CD8-positive, alpha-beta memory T cell (primary cell): ENCODE measurements around the gene BMP10. TPM values are rescaled to one million over a fixed set of nuclear protein-coding genes. Genes with fewer than 3 reads are reported as not detected.
A peak's percentile ranks its signal among the peaks of the same experiment; 100 is the strongest.

Experiments
- CTCF ChIA-PET: fragments of 350-600 bp; sonication (Branson Sonifier 250); formaldehyde crosslinking; loops from one replicate; lab custom pipeline; 2021; ENCODE audit warnings: antibody characterized with exemption; lab: Charles Lee
- POLR2A ChIA-PET: fragments of 350-600 bp; sonication (Branson Sonifier 250); formaldehyde crosslinking; loops from one replicate; lab custom pipeline; 2021; ENCODE audit warnings: antibody characterized with exemption; lab: Charles Lee
- DNase-seq, 5 donors: peaks; one replicate each; pipeline versions ENCODE4 v3.0.0 to v3.0.0-alpha.2; 2020 to 2022; ENCODE audit warnings: mixed read lengths in 1 of 5
- H3K27ac ChIP-seq: one replicate; pipeline ENCODE4 v1.7.0; 2013; ENCODE audit warnings: low read depth, mild to moderate bottlenecking, low read length, moderate library complexity
- H3K27me3 ChIP-seq: 2 replicates; pipeline ENCODE4 v1.7.0; 2013; ENCODE audit warnings: low read length, mild to moderate bottlenecking; ENCODE audit not compliant: insufficient read depth, poor library complexity, severe bottlenecking
- H3K36me3 ChIP-seq: 2 replicates; pipeline ENCODE4 v1.7.0; 2013; ENCODE audit warnings: mild to moderate bottlenecking, low read length, moderate library complexity; ENCODE audit not compliant: insufficient read depth
- H3K4me1 ChIP-seq: 2 replicates; pipeline ENCODE4 v1.7.0; 2013; ENCODE audit warnings: mild to moderate bottlenecking, low read length, moderate library complexity; ENCODE audit not compliant: insufficient read depth
- H3K4me3 ChIP-seq: 2 replicates; pipeline ENCODE4 v1.7.0; 2013; ENCODE audit warnings: mild to moderate bottlenecking, low read length
- H3K9me3 ChIP-seq: 2 replicates; pipeline ENCODE4 v1.7.0; 2013; ENCODE audit warnings: mild to moderate bottlenecking, low read length
- H3K27ac Mint-ChIP-seq, 8 donors: one replicate each; pipeline ENCODE4 v1.8.0; 2020 to 2021; ENCODE audit warnings: mixed read lengths in 8 of 8, mild to moderate bottlenecking in 6 of 8, inconsistent platforms in 3 of 8, moderate library complexity in 3 of 8
- H3K27me3 Mint-ChIP-seq, 2 donors: one replicate each; pipeline ENCODE4 v1.8.0; 2020 to 2021; ENCODE audit warnings: mixed read lengths in 2 of 2, mild to moderate bottlenecking in 1 of 2, moderate library complexity in 1 of 2
- H3K36me3 Mint-ChIP-seq, 3 donors: one replicate each; pipeline ENCODE4 v1.8.0; 2020 to 2021; ENCODE audit warnings: mixed read lengths in 3 of 3, inconsistent platforms in 1 of 3, mild to moderate bottlenecking in 1 of 3
- H3K4me1 Mint-ChIP-seq, 3 donors: one replicate each; pipeline ENCODE4 v1.8.0; 2020 to 2021; ENCODE audit warnings: mixed read lengths in 3 of 3, inconsistent platforms in 1 of 3, mild to moderate bottlenecking in 1 of 3
- H3K4me3 Mint-ChIP-seq, 7 donors: one replicate each; pipeline ENCODE4 v1.8.0; 2020 to 2021; ENCODE audit warnings: mixed read lengths in 7 of 7, mild to moderate bottlenecking in 6 of 7, moderate library complexity in 4 of 7, inconsistent platforms in 2 of 7
- H3K9me3 Mint-ChIP-seq, 5 donors: one replicate each; pipeline ENCODE4 v1.8.0; 2020 to 2022; ENCODE audit warnings: mixed read lengths in 5 of 5, mild to moderate bottlenecking in 3 of 5, moderate library complexity in 2 of 5, inconsistent platforms in 1 of 5
- polyA plus RNA-seq: library from polyadenylated mRNA; unstranded; fragments of 300-500 nt; fragmentation: Illumina TruSeq; gene quantifications from one replicate; pipeline ENCODE4 v1.2.3, GENCODE V29; 2021
- total RNA-seq, 2 experiments: library from RNA; stranded (reverse); gene quantifications; one replicate each; pipeline ENCODE4 v1.2.3, GENCODE V29; 2021

The BMP10 gene
- total and polyA plus RNA-seq, 3 experiments from 2014 or later = not detected

- POLR2A ChIA-PET = no interaction called here
- peaks cover 0 to 1% (median 0%) of the 10 kb centered on the region in 5 donors for H3K9me3 Mint-ChIP-seq
- no peaks in the 10 kb centered on the region for H3K4me1 Mint-ChIP-seq
- CTCF ChIA-PET = interaction anchor here (1.0 to 2.0 kb wide), 3 partner anchors 13 to 50 kb away, joined by 3 to 7 read pairs (median 5); no protein-coding TSS in a partner anchor
- H3K9me3 ChIP-seq = no peaks in the 10 kb centered on the region
- H3K4me3 Mint-ChIP-seq = no peak overlapping the region
- no peaks in the 10 kb centered on the region for H3K4me1 ChIP-seq
- H3K36me3 Mint-ChIP-seq = peaks cover 0 to 2% (median 0%) of the 10 kb centered on the region in 3 donors
- no peak overlapping the region for H3K27ac Mint-ChIP-seq
- H3K27me3 Mint-ChIP-seq = peaks cover 2% of the 10 kb centered on the region in 2 donors
- no peak overlapping the region for H3K27ac ChIP-seq
- DNase-seq = no peak
- H3K27me3 ChIP-seq = no peaks in the 10 kb centered on the region
- H3K4me3 ChIP-seq = no peak overlapping the region
- no peaks in the 10 kb centered on the region for H3K36me3 ChIP-seq
Observed at GRCh38 chr2:68857855-68858456, 13.2 kb downstream of the BMP10 start.

GRCh38 chr2:68857202-68857845 lies 13.9 kb downstream of the BMP10 start:
- Mint-ChIP-seq H3K4me1 (no peaks in the 10 kb centered on the region), H3K27me3 (peaks cover 2 to 4% of the 10 kb centered on the region in 2 donors), H3K4me3 (no peak overlapping the region), H3K9me3 (peaks cover 0 to 1% (median 0%) of the 10 kb centered on the region in 5 donors), H3K27ac (no peak overlapping the region), H3K36me3 (peaks cover 0 to 5% (median 0%) of the 10 kb centered on the region in 3 donors)
- POLR2A ChIA-PET = no interaction called here
- no peak overlapping the region for H3K4me3 ChIP-seq
- no peak overlapping the region for H3K27ac ChIP-seq
- H3K9me3 ChIP-seq = no peaks in the 10 kb centered on the region
- DNase-seq = no peak
- no peaks in the 10 kb centered on the region for H3K27me3 ChIP-seq
- no peaks in the 10 kb centered on the region for H3K36me3 ChIP-seq
- H3K4me1 ChIP-seq = no peaks in the 10 kb centered on the region
- CTCF ChIA-PET = interaction anchor here (2.0 kb wide), 1 partner anchor 51 kb away, joined by 7 read pairs; no protein-coding TSS in a partner anchor

- ChIA-PET POLR2A (no interaction called here), CTCF (interaction anchor here (1.7 kb wide), 1 partner anchor 88 kb away, joined by 3 read pairs; no protein-coding TSS in a partner anchor)
- peaks cover 2 to 6% of the 10 kb centered on the region in 2 donors for H3K27me3 Mint-ChIP-seq
- Histone ChIP-seq H3K9me3 (no peaks in the 10 kb centered on the region), H3K4me1 (no peaks in the 10 kb centered on the region), H3K27ac (no peak overlapping the region), H3K27me3 (no peaks in the 10 kb centered on the region), H3K36me3 (no peaks in the 10 kb centered on the region), H3K4me3 (no peak overlapping the region)
- no peak overlapping the region for H3K4me3 Mint-ChIP-seq
- no peak overlapping the region for H3K27ac Mint-ChIP-seq
- DNase-seq = no peak
- H3K36me3 Mint-ChIP-seq = peaks cover 0 to 5% (median 0%) of the 10 kb centered on the region in 3 donors
- peaks cover 0 to 1% (median 0%) of the 10 kb centered on the region in 5 donors for H3K9me3 Mint-ChIP-seq
- no peaks in the 10 kb centered on the region for H3K4me1 Mint-ChIP-seq
Observed at GRCh38 chr2:68855550-68855949, 15.6 kb downstream of the BMP10 start.

- H3K27ac Mint-ChIP-seq = no peak overlapping the region
- no peak for DNase-seq
- Histone ChIP-seq H3K27ac (no peak overlapping the region), H3K4me1 (no peaks in the 10 kb centered on the region), H3K9me3 (no peaks in the 10 kb centered on the region), H3K4me3 (no peak overlapping the region), H3K27me3 (peaks cover 2% of the 10 kb centered on the region), H3K36me3 (no peaks in the 10 kb centered on the region)
- POLR2A ChIA-PET = no interaction called here
- peaks cover 0 to 1% (median 0%) of the 10 kb centered on the region in 5 donors for H3K9me3 Mint-ChIP-seq
- no peaks in the 10 kb centered on the region for H3K4me1 Mint-ChIP-seq
- CTCF ChIA-PET = interaction anchor here (1.2 to 1.5 kb wide), 3 partner anchors 15 to 18 kb away, joined by 3 to 4 read pairs (median 3); no protein-coding TSS in a partner anchor
- no peak overlapping the region for H3K4me3 Mint-ChIP-seq
- peaks cover 0 to 5% (median 0%) of the 10 kb centered on the region in 3 donors for H3K36me3 Mint-ChIP-seq
- H3K27me3 Mint-ChIP-seq = peaks cover 2 to 13% of the 10 kb centered on the region in 2 donors
Observed at GRCh38 chr2:68854476-68854875, 16.7 kb downstream of the BMP10 start.

GRCh38 chr2:68853915-68854314 lies 17.3 kb downstream of the BMP10 start:
- peaks cover 0 to 5% (median 0%) of the 10 kb centered on the region in 3 donors for H3K36me3 Mint-ChIP-seq
- peaks cover 2 to 16% of the 10 kb centered on the region in 2 donors for H3K27me3 Mint-ChIP-seq
- no peaks in the 10 kb centered on the region for H3K4me1 ChIP-seq
- H3K9me3 Mint-ChIP-seq = peaks cover 0 to 1% (median 0%) of the 10 kb centered on the region in 5 donors
- no peaks in the 10 kb centered on the region for H3K36me3 ChIP-seq
- H3K9me3 ChIP-seq = no peaks in the 10 kb centered on the region
- H3K4me3 ChIP-seq = no peak overlapping the region
- DNase-seq = no peak
- ChIA-PET CTCF (interaction anchor here (1.2 to 1.5 kb wide), 4 partner anchors 15 to 145 kb away, joined by 3 to 4 read pairs (median 3); no protein-coding TSS in a partner anchor), POLR2A (interaction anchor here (0.7 kb wide), 1 partner anchor 15 kb away, joined by 3 read pairs; no protein-coding TSS in a partner anchor)
- H3K4me3 Mint-ChIP-seq = no peak overlapping the region
- H3K27me3 ChIP-seq = peaks cover 2% of the 10 kb centered on the region
- H3K27ac ChIP-seq = no peak overlapping the region
- H3K27ac Mint-ChIP-seq = no peak overlapping the region
- H3K4me1 Mint-ChIP-seq = no peaks in the 10 kb centered on the region

GRCh38 chr2:68853035-68853434 lies 18.2 kb downstream of the BMP10 start:
- ChIA-PET POLR2A (interaction anchor here (0.7 to 0.9 kb wide), 2 partner anchors 14 to 19 kb away, joined by 3 read pairs; no protein-coding TSS in a partner anchor), CTCF (interaction anchor here (1.3 to 1.5 kb wide), 2 partner anchors 17 to 144 kb away, joined by 3 read pairs; no protein-coding TSS in a partner anchor)
- Histone ChIP-seq H3K9me3 (no peaks in the 10 kb centered on the region), H3K4me1 (no peaks in the 10 kb centered on the region), H3K36me3 (no peaks in the 10 kb centered on the region), H3K27me3 (peaks cover 2% of the 10 kb centered on the region), H3K4me3 (no peak overlapping the region), H3K27ac (no peak overlapping the region)
- no peaks in the 10 kb centered on the region for H3K4me1 Mint-ChIP-seq
- no peak overlapping the region for H3K4me3 Mint-ChIP-seq
- DNase-seq = no peak
- H3K27me3 Mint-ChIP-seq = peaks cover 2 to 19% of the 10 kb centered on the region in 2 donors
- H3K36me3 Mint-ChIP-seq = peaks cover 0 to 5% (median 0%) of the 10 kb centered on the region in 3 donors
- no peak overlapping the region for H3K27ac Mint-ChIP-seq
- peaks cover 0 to 1% (median 0%) of the 10 kb centered on the region in 5 donors for H3K9me3 Mint-ChIP-seq

GRCh38 chr2:68850524-68850923 lies 20.7 kb downstream of the BMP10 start:
- Histone ChIP-seq H3K27me3 (peaks cover 2% of the 10 kb centered on the region), H3K4me3 (no peak overlapping the region), H3K27ac (no peak overlapping the region), H3K36me3 (no peaks in the 10 kb centered on the region), H3K4me1 (no peaks in the 10 kb centered on the region), H3K9me3 (no peaks in the 10 kb centered on the region)
- peaks cover 4 to 35% of the 10 kb centered on the region in 2 donors for H3K27me3 Mint-ChIP-seq
- CTCF ChIA-PET = no interaction called here
- no peaks in the 10 kb centered on the region for H3K4me1 Mint-ChIP-seq
- DNase-seq = no peak
- H3K9me3 Mint-ChIP-seq = peaks cover 0 to 1% (median 0%) of the 10 kb centered on the region in 5 donors
- peaks cover 0 to 11% (median 0%) of the 10 kb centered on the region in 3 donors for H3K36me3 Mint-ChIP-seq
- peak overlapping the region in 1 of 8 donors; percentile 48 for H3K27ac Mint-ChIP-seq
- H3K4me3 Mint-ChIP-seq = no peak overlapping the region
- POLR2A ChIA-PET = no interaction called here
